Thoracic aorta (tissue), 2 donors: ENCODE results near the gene ADAMTS8. TPM values are rescaled to one million over a fixed set of nuclear protein-coding genes. Genes with fewer than 3 reads are reported as not detected.

Experiments used
- ATAC-seq: fragments of 150-250 bp; one replicate; pipeline ENCODE4 v1.8.0; 2017; ENCODE audit warnings: low read depth; ENCODE audit not compliant: insufficient number of reproducible peaks, low FRiP score
- DNase-seq: peaks from one replicate; pipeline ENCODE4 v3.0.0-alpha.2; 2020; ENCODE audit warnings: low spot score
- H3K27ac ChIP-seq, 2 donors: fragments of 200-600 bp; sonication (generic); 1 replicate in 1 of 2; 2 replicates in 1 of 2; pipeline ENCODE4 v1.5.1; 2016; ENCODE audit warnings: mild to moderate bottlenecking in 2 of 2, moderate library complexity in 2 of 2
- H3K27me3 ChIP-seq: fragments of 200-600 bp; sonication (generic); replicated peaks from 2 replicates; pipeline ENCODE4 v1.6.0; 2016; ENCODE audit warnings: mild to moderate bottlenecking; ENCODE audit not compliant: insufficient read depth
- H3K36me3 ChIP-seq: fragments of 200-600 bp; sonication (generic); one replicate; pipeline ENCODE4 v1.5.1; 2016
- H3K4me1 ChIP-seq, 2 donors: fragments of 200-600 bp; sonication (generic); 1 replicate in 1 of 2; 2 replicates in 1 of 2; pipeline versions ENCODE4 v1.5.1 to v1.6.0; 2016; ENCODE audit warnings: low read depth in 2 of 2, mild to moderate bottlenecking in 1 of 2; ENCODE audit not compliant: control insufficient read depth in 1 of 2
- H3K4me3 ChIP-seq: fragments of 200-600 bp; sonication (generic); 2 replicates; pipeline ENCODE4 v1.5.1; 2016; ENCODE audit warnings: mild to moderate bottlenecking
- H3K9me3 ChIP-seq: fragments of 200-600 bp; sonication (generic); 2 replicates; pipeline ENCODE4 v1.5.1; 2016
- CTCF ChIP-seq: fragments of 200-600 bp; sonication (generic); IDR thresholded peaks from one replicate; pipeline ENCODE4 v1.5.1; 2019; ENCODE audit warnings: antibody characterized with exemption
- total RNA-seq, 2 donors: library from RNA; depleted of rRNA; stranded (reverse); fragments of >200 nt; gene quantifications; one replicate each; pipeline versions ENCODE4 v1.1.0 to v1.2.3, GENCODE V29; 2016

ADAMTS8 gene
- total RNA-seq, 2 donors from 2014 or later = 5.3 to 17.6 TPM

DNA sequence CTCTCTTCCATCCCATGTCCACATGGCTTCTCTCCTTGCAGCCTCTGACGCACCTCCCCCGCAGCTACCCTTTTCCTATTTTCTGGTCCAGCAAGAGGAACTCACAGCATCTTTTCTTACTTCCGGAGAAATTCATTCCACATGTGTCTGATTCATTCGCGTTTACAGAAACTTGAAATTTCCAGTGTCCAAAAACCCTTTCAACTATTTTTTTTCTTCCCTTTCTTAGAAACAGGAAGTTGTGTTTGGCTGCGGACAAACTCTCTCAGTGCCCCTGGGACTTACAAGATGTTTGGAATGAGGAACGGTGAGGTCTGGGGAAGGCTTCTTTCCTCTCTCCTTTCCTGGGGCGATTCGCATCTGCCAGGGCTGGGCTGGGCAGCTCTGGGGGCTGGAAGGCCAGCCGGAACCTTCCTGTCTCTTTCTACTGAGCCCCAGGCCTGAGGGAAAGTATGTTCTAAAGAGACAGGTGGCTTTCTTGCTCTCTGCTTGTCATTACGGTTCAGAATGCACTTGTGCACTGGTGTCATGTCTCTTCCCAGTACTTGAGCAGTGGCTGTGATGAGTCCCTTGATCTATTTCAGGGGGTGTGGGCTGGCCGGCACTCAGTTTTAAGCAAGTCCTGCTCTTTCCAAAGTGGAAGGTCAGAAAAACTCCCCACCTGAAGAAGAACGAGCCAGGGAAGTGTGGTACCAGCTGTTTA lies 27.5 kb downstream of the ADAMTS8 start:
- no peak for ATAC-seq
- no peak for DNase-seq
- peak overlapping the region; percentile 0 for H3K4me3 ChIP-seq
- H3K9me3 ChIP-seq = no peaks in the 10 kb centered on the region
- TF ChIP-seq CTCF = no peak
- no peaks in the 10 kb centered on the region for H3K27me3 ChIP-seq
- peak overlapping the region; percentile 67 to 79 for H3K27ac ChIP-seq
- H3K36me3 ChIP-seq = no peaks in the 10 kb centered on the region
- H3K4me1 ChIP-seq = peaks cover 16 to 52% of the 10 kb centered on the region in 2 donors

DNA sequence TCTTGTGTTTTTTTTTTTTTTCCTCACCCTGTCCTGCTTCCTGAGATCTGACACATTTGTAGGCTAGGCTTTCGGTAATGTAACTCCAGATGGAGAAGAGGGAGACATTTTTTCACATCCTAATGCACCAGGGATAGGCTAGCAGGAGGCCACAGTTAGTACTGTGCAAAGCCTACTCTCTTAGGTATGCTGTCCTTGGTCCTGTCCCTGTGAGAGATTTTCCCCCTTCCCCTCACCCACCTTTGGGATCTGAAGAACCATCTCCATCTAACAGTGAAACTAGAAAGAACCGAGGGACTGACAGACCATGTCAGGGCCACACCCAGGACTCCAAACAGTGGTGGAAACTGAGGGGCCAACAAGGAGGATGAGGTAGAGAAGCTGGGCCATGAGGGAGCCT lies 29.2 kb downstream of the ADAMTS8 start:
- H3K27ac ChIP-seq = no peak overlapping the region
- H3K9me3 ChIP-seq = no peaks in the 10 kb centered on the region
- no peaks in the 10 kb centered on the region for H3K27me3 ChIP-seq
- no peak for DNase-seq
- H3K4me1 ChIP-seq = peaks cover 16 to 46% of the 10 kb centered on the region in 2 donors
- no peak overlapping the region for H3K4me3 ChIP-seq
- no peak for TF ChIP-seq CTCF
- no peak for ATAC-seq
- H3K36me3 ChIP-seq = no peaks in the 10 kb centered on the region

GRCh38 chr11:130397780-130398179 lies 30.6 kb downstream of the ADAMTS8 start:
- DNase-seq (no peak), ATAC-seq (no peak)
- H3K4me1 ChIP-seq = peaks cover 11 to 32% of the 10 kb centered on the region in 2 donors
- no peak for TF ChIP-seq CTCF
- H3K36me3 ChIP-seq = no peaks in the 10 kb centered on the region
- no peak overlapping the region for H3K27ac ChIP-seq
- H3K27me3 ChIP-seq = no peaks in the 10 kb centered on the region
- no peaks in the 10 kb centered on the region for H3K9me3 ChIP-seq
- no peak overlapping the region for H3K4me3 ChIP-seq

GRCh38 chr11:130396965-130397364 lies 31.4 kb downstream of the ADAMTS8 start:
- Histone ChIP-seq H3K4me3 (no peak overlapping the region), H3K27ac (no peak overlapping the region), H3K36me3 (no peaks in the 10 kb centered on the region), H3K27me3 (no peaks in the 10 kb centered on the region), H3K9me3 (no peaks in the 10 kb centered on the region), H3K4me1 (peaks cover 5 to 27% of the 10 kb centered on the region in 2 donors)
- DNase-seq (no peak), ATAC-seq (no peak)
- TF ChIP-seq CTCF = no peak

- no peaks in the 10 kb centered on the region for H3K27me3 ChIP-seq
- DNase-seq (no peak), ATAC-seq (no peak)
- H3K4me3 ChIP-seq = no peak overlapping the region
- H3K36me3 ChIP-seq = no peaks in the 10 kb centered on the region
- peaks cover 0 to 27% of the 10 kb centered on the region in 2 donors for H3K4me1 ChIP-seq
- no peak for TF ChIP-seq CTCF
- no peaks in the 10 kb centered on the region for H3K9me3 ChIP-seq
- no peak overlapping the region for H3K27ac ChIP-seq
Measured at GRCh38 chr11:130394615-130395014, 33.8 kb downstream of the ADAMTS8 start.
